NCI-H2196 (cell line): ENCODE measurements around the gene SPTB.
A peak's percentile ranks its signal among the peaks of the same experiment; 100 is the strongest.
"Not testable (repeated sequence)": the region's sequence is repeated elsewhere in the genome, so short reads cannot be mapped to it uniquely, and the experiment has no call there.

ENCODE experiments used
- DNase-seq: peaks from one replicate; lab custom pipeline; 2025; ENCODE audit not compliant: unreplicated experiment; lab: John Stamatoyannopoulos, UW

SPTB gene

GRCh38 chr14:64824471-64824870, 55.2 kb downstream of the SPTB start:
- no peak for DNase-seq

GRCh38 chr14:64823305-64823861, 56.3 kb downstream of the SPTB start:
- DNase-seq, result peak; percentile 74

GRCh38 chr14:64821651-64822050, 58.1 kb downstream of the SPTB start:
- no peak for DNase-seq

GRCh38 chr14:64818151-64818550, 61.6 kb downstream of the SPTB start:
- DNase-seq, result no peak

- no peak for DNase-seq
Measured at GRCh38 chr14:64817631-64818030, 62.1 kb downstream of the SPTB start.

GRCh38 chr14:64816221-64816783, 63.4 kb downstream of the SPTB start:
- no peak for DNase-seq

GRCh38 chr14:64815257-64815656, 64.5 kb downstream of the SPTB start:
- peak; percentile 43 for DNase-seq

GRCh38 chr14:64812412-64812811, 67.3 kb downstream of the SPTB start:
- DNase-seq, result peak; percentile 92

GRCh38 chr14:64811676-64812075, 68.0 kb downstream of the SPTB start:
- peak; percentile 26 for DNase-seq

GRCh38 chr14:64808449-64808848, 71.3 kb downstream of the SPTB start:
- no peak for DNase-seq

- DNase-seq, result no peak
Measured at GRCh38 chr14:64807551-64807950, 72.2 kb downstream of the SPTB start.

- no peak for DNase-seq
Measured at GRCh38 chr14:64806862-64807495, 72.7 kb downstream of the SPTB start.

- peak; percentile 27 for DNase-seq
Measured at GRCh38 chr14:64806202-64806861, 73.4 kb downstream of the SPTB start.

GRCh38 chr14:64805646-64806045, 74.1 kb downstream of the SPTB start:
- DNase-seq, result not testable (repeated sequence)

- DNase-seq, result no peak
Measured at GRCh38 chr14:64804754-64805260, 74.9 kb downstream of the SPTB start.

GRCh38 chr14:64801800-64802199, 77.9 kb downstream of the SPTB start:
- peak; percentile 25 for DNase-seq

GRCh38 chr14:64801046-64801445, 78.7 kb downstream of the SPTB start:
- no peak for DNase-seq

- DNase-seq, result peak; percentile 33
Measured at GRCh38 chr14:64800000-64800399, 79.7 kb downstream of the SPTB start.

GRCh38 chr14:64799555-64799954, 80.2 kb downstream of the SPTB start:
- DNase-seq, result no peak

GRCh38 chr14:64796369-64796768, 83.3 kb downstream of the SPTB start:
- no peak for DNase-seq

- DNase-seq, result no peak
Measured at GRCh38 chr14:64795921-64796320, 83.8 kb downstream of the SPTB start.

- DNase-seq, result no peak
Measured at GRCh38 chr14:64795211-64795610, 84.5 kb downstream of the SPTB start.
